ENCODE results near the gene KATNB1.
"Not testable (repeated sequence)": the region's sequence is repeated elsewhere in the genome, so short reads cannot be mapped to it uniquely, and the experiment has no call there.

Gene KATNB1

GRCh38 chr16:57739756-57740422, 4.3 kb downstream of the KATNB1 start:
- Histone ChIP-seq H3K9me3 (ENCODE audit: control insufficient read depth in 1 of 2, low read length in 2 of 2) (no peaks in the 10 kb centered on the region), H3K36me3 (ENCODE audit: control insufficient read depth in 1 of 2, insufficient read depth in 2 of 2, low read length in 2 of 2) (peaks cover 7 to 28% of the 10 kb centered on the region in 2 donors), H3K4me1 (ENCODE audit: control insufficient read depth in 1 of 2, insufficient read depth in 2 of 2, low read length in 2 of 2) (peaks cover 0 to 15% of the 10 kb centered on the region in 2 donors), H3K27ac (ENCODE audit: low read length) (no peak overlapping the region), H3K4me3 (ENCODE audit: low read depth in 1 of 2, low read length in 2 of 2) (no peak overlapping the region), H3K27me3 (ENCODE audit: low read depth, low read length) (no peaks in the 10 kb centered on the region)

- Histone ChIP-seq H3K27me3 (ENCODE audit: low read depth, low read length) (no peaks in the 10 kb centered on the region), H3K4me1 (ENCODE audit: control insufficient read depth in 1 of 2, insufficient read depth in 2 of 2, low read length in 2 of 2) (peaks cover 0 to 15% of the 10 kb centered on the region in 2 donors), H3K9me3 (ENCODE audit: control insufficient read depth in 1 of 2, low read length in 2 of 2) (no peaks in the 10 kb centered on the region), H3K4me3 (ENCODE audit: low read depth in 1 of 2, low read length in 2 of 2) (no peak overlapping the region), H3K36me3 (ENCODE audit: control insufficient read depth in 1 of 2, insufficient read depth in 2 of 2, low read length in 2 of 2) (peaks cover 7 to 28% of the 10 kb centered on the region in 2 donors), H3K27ac (ENCODE audit: low read length) (no peak overlapping the region)
These were observed 5.0 kb downstream of the KATNB1 start for GRCh38 chr16:57740423-57741071.

GRCh38 chr16:57741660-57742191, 6.2 kb downstream of the KATNB1 start:
- Histone ChIP-seq H3K9me3 (ENCODE audit: control insufficient read depth in 1 of 2, low read length in 2 of 2) (no peaks in the 10 kb centered on the region), H3K27me3 (ENCODE audit: low read depth, low read length) (no peaks in the 10 kb centered on the region), H3K36me3 (ENCODE audit: control insufficient read depth in 1 of 2, insufficient read depth in 2 of 2, low read length in 2 of 2) (peaks cover 7 to 28% of the 10 kb centered on the region in 2 donors), H3K4me3 (ENCODE audit: low read depth in 1 of 2, low read length in 2 of 2) (no peak overlapping the region), H3K4me1 (ENCODE audit: control insufficient read depth in 1 of 2, insufficient read depth in 2 of 2, low read length in 2 of 2) (peaks cover 0 to 7% of the 10 kb centered on the region in 2 donors), H3K27ac (ENCODE audit: low read length) (no peak overlapping the region)

- Histone ChIP-seq H3K27ac (ENCODE audit: low read length) (no peak overlapping the region), H3K4me1 (ENCODE audit: control insufficient read depth in 1 of 2, insufficient read depth in 2 of 2, low read length in 2 of 2) (no peaks in the 10 kb centered on the region), H3K9me3 (ENCODE audit: control insufficient read depth in 1 of 2, low read length in 2 of 2) (no peaks in the 10 kb centered on the region), H3K4me3 (ENCODE audit: low read depth in 1 of 2, low read length in 2 of 2) (no peak overlapping the region), H3K27me3 (ENCODE audit: low read depth, low read length) (no peaks in the 10 kb centered on the region), H3K36me3 (ENCODE audit: control insufficient read depth in 1 of 2, insufficient read depth in 2 of 2, low read length in 2 of 2) (peaks cover 9 to 28% of the 10 kb centered on the region in 2 donors)
These were observed 7.0 kb downstream of the KATNB1 start for GRCh38 chr16:57742543-57742942.

GRCh38 chr16:57743458-57743857, 7.9 kb downstream of the KATNB1 start:
- no peaks in the 10 kb centered on the region for H3K27me3 ChIP-seq (ENCODE audit: low read depth, low read length)
- H3K9me3 ChIP-seq (ENCODE audit: control insufficient read depth in 1 of 2, low read length in 2 of 2) = no peaks in the 10 kb centered on the region
- no peaks in the 10 kb centered on the region for H3K4me1 ChIP-seq (ENCODE audit: control insufficient read depth in 1 of 2, insufficient read depth in 2 of 2, low read length in 2 of 2)
- peaks cover 16 to 33% of the 10 kb centered on the region in 2 donors for H3K36me3 ChIP-seq (ENCODE audit: control insufficient read depth in 1 of 2, insufficient read depth in 2 of 2, low read length in 2 of 2)
- H3K4me3 ChIP-seq (ENCODE audit: low read depth in 1 of 2, low read length in 2 of 2) = no peak overlapping the region
- no peak overlapping the region for H3K27ac ChIP-seq (ENCODE audit: low read length)

GRCh38 chr16:57743886-57744641, 8.5 kb downstream of the KATNB1 start:
- Histone ChIP-seq H3K27ac (ENCODE audit: low read length) (no peak overlapping the region), H3K27me3 (ENCODE audit: low read depth, low read length) (no peaks in the 10 kb centered on the region), H3K9me3 (ENCODE audit: control insufficient read depth in 1 of 2, low read length in 2 of 2) (no peaks in the 10 kb centered on the region), H3K4me1 (ENCODE audit: control insufficient read depth in 1 of 2, insufficient read depth in 2 of 2, low read length in 2 of 2) (no peaks in the 10 kb centered on the region), H3K36me3 (ENCODE audit: control insufficient read depth in 1 of 2, insufficient read depth in 2 of 2, low read length in 2 of 2) (peaks cover 16 to 37% of the 10 kb centered on the region in 2 donors), H3K4me3 (ENCODE audit: low read depth in 1 of 2, low read length in 2 of 2) (no peak overlapping the region)

- Histone ChIP-seq H3K9me3 (ENCODE audit: control insufficient read depth in 1 of 2, low read length in 2 of 2) (no peaks in the 10 kb centered on the region), H3K4me1 (ENCODE audit: control insufficient read depth in 1 of 2, insufficient read depth in 2 of 2, low read length in 2 of 2) (no peaks in the 10 kb centered on the region), H3K27me3 (ENCODE audit: low read depth, low read length) (no peaks in the 10 kb centered on the region), H3K27ac (ENCODE audit: low read length) (no peak overlapping the region), H3K4me3 (ENCODE audit: low read depth in 1 of 2, low read length in 2 of 2) (no peak overlapping the region), H3K36me3 (ENCODE audit: control insufficient read depth in 1 of 2, insufficient read depth in 2 of 2, low read length in 2 of 2) (peaks cover 16 to 41% of the 10 kb centered on the region in 2 donors)
These were observed 9.0 kb downstream of the KATNB1 start for GRCh38 chr16:57744642-57744903.

- Histone ChIP-seq H3K36me3 (ENCODE audit: control insufficient read depth in 1 of 2, insufficient read depth in 2 of 2, low read length in 2 of 2) (peaks cover 16 to 47% of the 10 kb centered on the region in 2 donors), H3K4me3 (ENCODE audit: low read depth in 1 of 2, low read length in 2 of 2) (no peak overlapping the region), H3K27me3 (ENCODE audit: low read depth, low read length) (no peaks in the 10 kb centered on the region), H3K27ac (ENCODE audit: low read length) (no peak overlapping the region), H3K9me3 (ENCODE audit: control insufficient read depth in 1 of 2, low read length in 2 of 2) (no peaks in the 10 kb centered on the region), H3K4me1 (ENCODE audit: control insufficient read depth in 1 of 2, insufficient read depth in 2 of 2, low read length in 2 of 2) (no peaks in the 10 kb centered on the region)
These were observed 10.2 kb downstream of the KATNB1 start for GRCh38 chr16:57745768-57746167.

- H3K27ac ChIP-seq (ENCODE audit: low read length) = not testable (repeated sequence)
- peaks cover 16 to 52% of the 10 kb centered on the region in 2 donors for H3K36me3 ChIP-seq (ENCODE audit: control insufficient read depth in 1 of 2, insufficient read depth in 2 of 2, low read length in 2 of 2)
These were observed 10.7 kb downstream of the KATNB1 start for GRCh38 chr16:57746316-57746715.

GRCh38 chr16:57747091-57747490, 11.5 kb downstream of the KATNB1 start:
- H3K4me3 ChIP-seq (ENCODE audit: low read depth in 1 of 2, low read length in 2 of 2) = no peak overlapping the region
- no peaks in the 10 kb centered on the region for H3K27me3 ChIP-seq (ENCODE audit: low read depth, low read length)
- peaks cover 22 to 47% of the 10 kb centered on the region in 2 donors for H3K36me3 ChIP-seq (ENCODE audit: control insufficient read depth in 1 of 2, insufficient read depth in 2 of 2, low read length in 2 of 2)
- H3K9me3 ChIP-seq (ENCODE audit: control insufficient read depth in 1 of 2, low read length in 2 of 2) = no peaks in the 10 kb centered on the region
- no peaks in the 10 kb centered on the region for H3K4me1 ChIP-seq (ENCODE audit: control insufficient read depth in 1 of 2, insufficient read depth in 2 of 2, low read length in 2 of 2)
- no peak overlapping the region for H3K27ac ChIP-seq (ENCODE audit: low read length)

More at GRCh38 chr16:57746316-57746715, 10.7 kb downstream of the KATNB1 start:
- H3K9me3 ChIP-seq (ENCODE audit: control insufficient read depth in 1 of 2, low read length in 2 of 2); H3K4me1 ChIP-seq (ENCODE audit: control insufficient read depth in 1 of 2, insufficient read depth in 2 of 2, low read length in 2 of 2); H3K27me3 ChIP-seq (ENCODE audit: low read depth, low read length); H3K4me3 ChIP-seq (ENCODE audit: low read depth in 1 of 2, low read length in 2 of 2): not testable (repeated sequence)

- Histone ChIP-seq H3K27me3 (ENCODE audit: low read depth, low read length) (no peaks in the 10 kb centered on the region), H3K4me3 (ENCODE audit: low read depth in 1 of 2, low read length in 2 of 2) (no peak overlapping the region), H3K27ac (ENCODE audit: low read length) (no peak overlapping the region), H3K4me1 (ENCODE audit: control insufficient read depth in 1 of 2, insufficient read depth in 2 of 2, low read length in 2 of 2) (no peaks in the 10 kb centered on the region), H3K9me3 (ENCODE audit: control insufficient read depth in 1 of 2, low read length in 2 of 2) (no peaks in the 10 kb centered on the region), H3K36me3 (ENCODE audit: control insufficient read depth in 1 of 2, insufficient read depth in 2 of 2, low read length in 2 of 2) (peaks cover 18 to 45% of the 10 kb centered on the region in 2 donors)
These were observed 11.9 kb downstream of the KATNB1 start for GRCh38 chr16:57747496-57747895.

Data from muscle layer of duodenum (tissue), 2 donors.